HG02642 (cell line): ENCODE results near the gene CALCA.

ENCODE experiments used
- ATAC-seq: cut with Tn5 transposase; IDR thresholded peaks from one replicate; pipeline ENCODE4 v1.9.1; 2021; ENCODE audit warnings: mild to moderate bottlenecking; ENCODE audit not compliant: unreplicated experiment, poor library complexity

The CALCA gene

DNA sequence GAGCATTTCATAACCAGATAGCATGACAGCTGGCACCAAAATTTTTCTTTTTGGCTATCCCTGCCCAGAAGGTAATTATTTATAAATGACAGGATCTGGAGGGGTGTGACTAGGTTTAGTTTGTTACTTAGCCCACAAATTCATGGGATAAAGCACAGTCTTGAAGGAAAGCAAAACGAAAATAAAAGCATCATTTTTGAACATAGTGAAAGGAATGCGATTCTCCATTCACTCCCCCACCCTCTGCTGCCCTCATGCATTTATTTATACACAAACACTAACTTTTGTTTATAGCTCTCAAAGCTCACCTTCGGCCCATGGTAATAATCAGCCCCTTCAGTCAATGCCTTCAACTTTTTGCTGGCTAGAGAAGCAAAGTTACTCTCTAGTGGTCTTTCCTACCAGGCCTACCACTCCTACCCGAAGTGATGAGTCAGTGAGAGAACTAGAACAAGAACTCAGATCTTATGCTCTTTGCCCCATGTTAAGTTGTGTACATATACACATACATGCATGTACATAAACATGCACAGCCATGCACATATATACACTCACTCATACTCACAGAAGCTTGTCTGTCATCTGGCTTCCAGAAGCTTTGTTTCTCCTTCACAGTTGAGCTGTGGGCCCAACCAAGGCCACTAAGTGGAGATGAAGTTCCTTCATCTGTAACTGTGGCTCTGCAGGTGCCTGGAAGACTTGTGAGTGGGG, 22.6 kb downstream of the CALCA start:
- no peak for ATAC-seq

DNA sequence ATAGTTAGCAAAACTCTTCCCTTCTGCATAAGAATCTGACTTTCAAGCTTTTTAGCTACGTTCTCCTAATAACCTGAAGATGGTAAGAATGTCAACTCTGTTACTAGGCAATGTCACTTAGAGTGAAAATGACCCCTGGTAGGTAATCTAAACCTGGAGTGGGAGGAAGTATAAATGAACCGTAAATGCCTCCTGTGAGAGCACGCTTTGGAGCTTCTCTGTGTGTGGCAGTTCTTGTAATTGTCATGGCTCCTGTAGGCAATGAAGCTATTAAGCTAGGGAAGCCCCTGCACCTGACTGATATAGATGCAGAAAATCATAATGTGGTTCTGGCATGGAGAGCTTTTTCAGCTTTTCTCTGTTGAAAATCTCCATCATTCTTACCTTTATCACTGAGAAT, 29.4 kb downstream of the CALCA start:
- ATAC-seq, result no peak

DNA sequence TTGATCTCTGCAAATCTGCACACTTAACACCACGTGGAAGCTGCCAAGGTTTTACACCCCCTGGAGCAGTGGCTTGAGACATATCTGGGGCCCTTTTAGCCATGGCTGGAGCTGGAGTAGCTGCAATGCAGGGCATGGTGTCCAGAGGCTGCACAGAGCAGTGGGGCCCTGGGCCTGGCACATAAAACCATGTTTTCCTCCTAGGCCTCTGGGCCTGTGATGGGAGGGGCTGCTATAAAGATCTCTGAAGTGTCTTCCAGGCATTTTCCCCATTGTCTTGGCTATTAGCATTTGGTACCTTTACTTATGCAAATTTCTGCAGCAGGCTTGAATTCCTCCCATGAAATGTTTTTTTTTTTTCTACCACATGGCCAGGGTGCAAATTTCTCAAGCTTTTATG, 33.2 kb downstream of the CALCA start:
- no peak for ATAC-seq

DNA sequence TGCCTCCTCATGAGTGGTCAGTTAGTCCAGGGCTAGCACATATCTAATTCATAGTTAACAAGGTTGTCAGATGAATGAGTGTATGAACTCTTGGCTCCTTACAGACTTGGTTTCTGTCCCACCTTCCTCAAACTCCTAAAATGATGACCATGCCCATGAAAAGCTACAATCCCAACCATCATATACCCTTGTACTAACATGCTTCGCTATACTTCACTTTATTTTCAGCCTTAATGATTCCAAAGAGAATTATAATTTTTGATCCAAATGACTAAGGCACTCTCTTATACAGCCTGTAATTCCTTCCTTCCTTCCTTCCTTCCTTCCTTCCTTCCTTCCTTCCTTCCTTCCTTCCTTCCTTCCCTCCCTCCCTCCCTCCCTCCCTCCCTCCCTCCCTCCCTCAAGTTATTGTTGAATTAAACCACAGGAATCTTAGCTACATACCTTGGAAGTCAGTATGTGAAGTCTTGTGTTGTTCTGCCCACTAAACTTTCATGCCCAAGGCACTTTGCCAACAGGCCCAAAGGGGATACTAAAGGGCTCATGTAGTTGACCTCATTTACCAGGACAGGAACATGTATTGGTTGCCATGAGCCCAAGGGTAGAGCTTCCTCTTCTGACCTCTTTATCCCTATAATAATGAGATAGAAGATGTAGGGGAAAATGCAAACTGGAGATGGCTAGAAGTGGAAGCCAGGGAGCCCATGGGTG, 37.4 kb downstream of the CALCA start:
- no peak for ATAC-seq

DNA sequence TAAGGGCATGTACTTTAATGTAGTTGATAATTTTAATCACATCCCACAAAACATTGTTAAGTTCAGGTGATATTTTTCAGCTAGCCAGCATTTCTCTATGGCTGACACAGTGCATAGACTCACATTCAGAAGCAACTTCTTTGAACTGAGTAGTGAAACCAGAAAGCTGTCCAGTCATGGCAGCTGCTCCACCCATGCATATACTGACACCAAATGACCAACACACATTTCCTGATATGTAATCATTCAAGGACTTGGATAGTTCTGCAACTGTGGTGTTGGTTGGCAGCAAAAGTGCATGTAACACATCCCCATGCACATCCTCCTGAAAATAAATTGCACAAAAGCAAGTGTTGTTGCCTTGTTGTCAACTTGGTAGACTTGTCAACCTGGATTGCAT, 39.7 kb downstream of the CALCA start:
- no peak for ATAC-seq

DNA sequence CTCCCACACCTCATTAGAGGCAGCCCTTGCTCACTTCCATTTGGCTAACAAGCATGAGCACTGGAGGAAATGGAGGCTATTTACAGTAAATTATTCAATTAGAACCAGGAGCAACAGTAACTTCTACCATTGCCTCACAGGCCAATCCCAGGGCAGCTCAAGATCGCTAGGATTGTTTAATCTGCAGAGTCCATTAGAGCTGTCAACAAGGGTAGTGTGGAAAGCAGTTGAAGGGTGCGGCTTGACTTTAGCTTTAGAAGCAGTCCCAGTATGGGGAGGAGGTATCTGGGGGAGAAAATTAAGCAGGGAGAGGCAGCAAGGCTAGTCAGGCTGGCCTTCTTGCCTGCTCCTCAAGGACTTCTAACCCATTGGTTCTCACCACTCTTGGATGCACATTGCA, 41.8 kb downstream of the CALCA start:
- no peak for ATAC-seq

DNA sequence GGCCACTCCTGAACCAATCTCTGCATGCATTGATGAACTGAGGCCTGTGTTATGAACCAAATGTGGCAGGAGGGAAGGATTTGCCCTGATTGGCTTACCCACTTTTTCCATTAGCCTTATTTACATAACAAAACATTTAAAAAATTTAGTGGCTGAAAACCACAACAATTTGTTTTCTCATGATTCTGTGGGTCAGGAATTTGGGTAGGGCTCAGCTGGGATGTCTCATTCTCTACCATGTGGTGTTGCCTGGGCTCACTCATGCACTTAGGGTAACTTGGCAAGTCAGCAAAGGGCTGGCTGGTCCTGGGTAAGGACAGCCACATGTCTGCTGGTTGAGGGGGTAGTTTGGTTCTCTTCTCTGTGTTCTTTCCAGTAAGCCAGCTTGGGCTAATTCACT, 45.0 kb downstream of the CALCA start:
- no peak for ATAC-seq

DNA sequence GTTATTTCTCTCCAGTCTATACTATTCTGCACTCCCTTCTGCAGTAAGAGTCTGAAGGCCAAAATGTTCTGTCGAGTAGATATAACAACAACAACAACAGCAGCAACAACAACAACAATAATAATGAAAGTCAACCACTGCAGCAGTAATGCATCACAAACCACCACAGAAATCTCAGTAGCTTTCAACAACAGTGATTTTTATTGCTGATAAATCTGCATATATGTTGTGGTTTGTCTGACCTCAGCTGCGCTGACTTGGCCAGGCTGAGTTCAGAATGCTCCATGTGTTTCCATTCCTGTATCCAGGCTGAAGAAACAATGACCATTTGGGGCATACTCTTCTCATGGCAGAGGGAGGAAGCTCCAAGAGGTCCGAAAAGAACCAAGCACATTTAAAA, 47.8 kb downstream of the CALCA start:
- ATAC-seq, result no peak
